Karpas-422 (cell line): ENCODE measurements around the gene GPC5. TPM values are rescaled to one million over a fixed set of nuclear protein-coding genes. Genes with fewer than 3 reads are reported as not detected.

Experiments
- DNase-seq: peaks from one replicate; pipeline ENCODE4 v3.0.0-alpha.2; 2015
- H2AFZ ChIP-seq: fragments of 200-600 bp; sonication (generic); 2 replicates; pipeline ENCODE4 v1.6.1; 2014; ENCODE audit warnings: antibody characterized with exemption, low read length, mixed read lengths
- H3K27ac ChIP-seq: fragments of 200-600 bp; sonication (generic); 2 replicates; pipeline ENCODE4 v1.5.1; 2014; ENCODE audit warnings: mild to moderate bottlenecking, low read length, moderate library complexity
- H3K27me3 ChIP-seq: fragments of 200-600 bp; sonication (generic); 2 replicates; pipeline ENCODE4 v1.6.1; 2014; ENCODE audit warnings: low read length, mixed read lengths
- H3K36me3 ChIP-seq: fragments of 200-600 bp; sonication (generic); 2 replicates; pipeline ENCODE4 v1.6.1; 2014; ENCODE audit warnings: low read length, mixed read lengths; ENCODE audit not compliant: insufficient read depth
- H3K4me1 ChIP-seq: fragments of 200-600 bp; sonication (generic); 2 replicates; pipeline ENCODE4 v1.6.1; 2014; ENCODE audit warnings: mild to moderate bottlenecking, low read length, mixed read lengths
- H3K4me2 ChIP-seq: fragments of 200-600 bp; sonication (generic); 2 replicates; pipeline ENCODE4 v1.6.1; 2014; ENCODE audit warnings: low read length, low read depth, mild to moderate bottlenecking; ENCODE audit not compliant: poor library complexity, severe bottlenecking
- H3K4me3 ChIP-seq: fragments of 200-600 bp; sonication (generic); 2 replicates; pipeline ENCODE4 v1.5.1; 2014; ENCODE audit warnings: mild to moderate bottlenecking, antibody characterized with exemption, low read length, mixed read lengths
- H3K79me2 ChIP-seq: fragments of 200-600 bp; sonication (generic); 2 replicates; pipeline ENCODE4 v1.6.1; 2014; ENCODE audit warnings: mild to moderate bottlenecking, low read length, mixed read lengths
- H3K9ac ChIP-seq: fragments of 200-600 bp; sonication (generic); 2 replicates; pipeline ENCODE4 v1.6.0; 2014; ENCODE audit warnings: low read length
- H3K9me2 ChIP-seq: fragments of 200-600 bp; sonication (generic), shearing (Covaris generic); replicated peaks from 2 replicates; pipeline ENCODE4 v1.6.0; 2014; ENCODE audit warnings: mild to moderate bottlenecking, low read length, moderate library complexity; ENCODE audit not compliant: insufficient read depth
- H3K9me3 ChIP-seq: fragments of 300-700, 200-600 bp; sonication (generic); 2 replicates; pipeline ENCODE4 v1.6.1; 2014; ENCODE audit warnings: low read length, mixed read lengths
- H4K20me1 ChIP-seq: fragments of 200-600 bp; sonication (generic); 2 replicates; pipeline ENCODE4 v1.6.1; 2014; ENCODE audit warnings: mild to moderate bottlenecking, antibody characterized with exemption, low read length, low read depth; ENCODE audit not compliant: insufficient read depth
- total RNA-seq: library from RNA; depleted of rRNA; stranded (reverse); fragments of >200 nt; shearing (Covaris generic); gene quantifications from 2 replicates; pipeline ENCODE4 v1.2.3, GENCODE V29; 2014; ENCODE audit warnings: low replicate concordance

Gene GPC5
- total RNA-seq, 1 experiment from 2014 or later = not detected

GRCh38 chr13:92384410-92384809 lies 986.0 kb downstream of the GPC5 start:
- Histone ChIP-seq H4K20me1 (no peaks in the 10 kb centered on the region), H3K79me2 (no peaks in the 10 kb centered on the region), H3K9me3 (peaks cover 24% of the 10 kb centered on the region), H3K27me3 (no peaks in the 10 kb centered on the region), H3K4me2 (no peak overlapping the region), H3K27ac (no peak overlapping the region), H3K36me3 (no peaks in the 10 kb centered on the region), H3K9me2 (no peaks in the 10 kb centered on the region), H2AFZ (no peak overlapping the region), H3K4me3 (no peak overlapping the region), H3K4me1 (no peaks in the 10 kb centered on the region), H3K9ac (no peak overlapping the region)
- DNase-seq = no peak

- no peaks in the 10 kb centered on the region for H3K79me2 ChIP-seq
- H2AFZ ChIP-seq = no peak overlapping the region
- DNase-seq = no peak
- H3K36me3 ChIP-seq = no peaks in the 10 kb centered on the region
- H3K9me2 ChIP-seq = no peaks in the 10 kb centered on the region
- no peak overlapping the region for H3K4me2 ChIP-seq
- H3K9me3 ChIP-seq = peaks cover 15% of the 10 kb centered on the region
- H3K4me3 ChIP-seq = no peak overlapping the region
- H3K27me3 ChIP-seq = no peaks in the 10 kb centered on the region
- H3K4me1 ChIP-seq = no peaks in the 10 kb centered on the region
- H3K9ac ChIP-seq = no peak overlapping the region
- H3K27ac ChIP-seq = no peak overlapping the region
- H4K20me1 ChIP-seq = no peaks in the 10 kb centered on the region
Observed at GRCh38 chr13:92387245-92387644, 988.8 kb downstream of the GPC5 start.

DNA sequence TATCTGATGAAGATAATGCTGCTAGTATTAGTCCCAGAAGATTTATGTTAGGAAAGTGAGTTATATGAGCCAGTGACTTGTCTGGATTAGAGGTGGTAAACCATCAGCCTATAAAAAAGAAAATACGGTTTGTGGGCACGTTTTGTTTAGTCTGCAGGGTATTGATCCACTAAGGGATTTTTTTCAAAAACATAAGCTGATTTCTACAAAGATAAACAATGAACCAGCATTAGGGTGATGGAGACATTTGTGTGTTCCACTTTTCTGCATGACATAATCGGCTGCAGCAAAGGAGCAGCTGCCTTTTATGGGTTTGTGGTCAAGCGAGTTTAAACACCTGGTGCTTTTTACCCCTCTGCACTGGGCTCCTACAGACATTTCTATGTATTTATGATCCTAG lies 991.8 kb downstream of the GPC5 start:
- H3K9me2 ChIP-seq = no peaks in the 10 kb centered on the region
- H3K79me2 ChIP-seq = no peaks in the 10 kb centered on the region
- H3K4me3 ChIP-seq = no peak overlapping the region
- no peaks in the 10 kb centered on the region for H3K36me3 ChIP-seq
- H3K9me3 ChIP-seq = peaks cover 11% of the 10 kb centered on the region
- H2AFZ ChIP-seq = no peak overlapping the region
- H3K9ac ChIP-seq = no peak overlapping the region
- no peak overlapping the region for H3K27ac ChIP-seq
- no peaks in the 10 kb centered on the region for H3K27me3 ChIP-seq
- H4K20me1 ChIP-seq = no peaks in the 10 kb centered on the region
- DNase-seq = no peak
- no peaks in the 10 kb centered on the region for H3K4me1 ChIP-seq
- no peak overlapping the region for H3K4me2 ChIP-seq

DNA sequence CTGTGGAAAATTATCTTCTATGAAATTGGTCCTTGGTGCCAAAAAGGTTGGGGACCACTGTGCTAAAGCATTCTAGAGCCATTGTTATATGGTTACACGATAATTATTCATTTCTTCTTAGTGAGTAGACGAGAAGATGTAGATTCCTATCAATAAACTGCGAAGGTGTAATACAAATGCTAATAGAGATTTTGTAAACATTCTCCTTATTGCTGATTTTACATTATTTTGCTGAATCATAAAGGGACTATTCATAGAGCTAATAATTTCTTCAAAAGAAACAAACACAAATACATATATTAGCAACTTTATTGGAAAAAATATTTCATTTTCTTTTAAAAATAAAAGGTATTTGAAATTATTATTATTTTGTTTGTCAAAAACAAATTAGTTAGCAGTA lies 1005.2 kb downstream of the GPC5 start:
- no peaks in the 10 kb centered on the region for H3K27me3 ChIP-seq
- H3K4me3 ChIP-seq = no peak overlapping the region
- no peaks in the 10 kb centered on the region for H3K9me2 ChIP-seq
- H3K79me2 ChIP-seq = no peaks in the 10 kb centered on the region
- H4K20me1 ChIP-seq = no peaks in the 10 kb centered on the region
- no peak overlapping the region for H3K9ac ChIP-seq
- H3K36me3 ChIP-seq = no peaks in the 10 kb centered on the region
- no peak overlapping the region for H3K4me2 ChIP-seq
- no peak overlapping the region for H3K27ac ChIP-seq
- H3K4me1 ChIP-seq = no peaks in the 10 kb centered on the region
- H2AFZ ChIP-seq = no peak overlapping the region
- DNase-seq = no peak
- peaks cover 7% of the 10 kb centered on the region; the same call in 1 of the 2 replicates for H3K9me3 ChIP-seq

- no peaks in the 10 kb centered on the region for H3K27me3 ChIP-seq
- H3K9ac ChIP-seq = no peak overlapping the region
- H4K20me1 ChIP-seq = no peaks in the 10 kb centered on the region
Observed at GRCh38 chr13:92407858-92408257, 1009.4 kb downstream of the GPC5 start.

GRCh38 chr13:92412481-92412880 lies 1014.1 kb downstream of the GPC5 start:
- H3K9me2 ChIP-seq = no peaks in the 10 kb centered on the region
- no peak overlapping the region for H3K27ac ChIP-seq
- no peak overlapping the region for H3K9ac ChIP-seq
- peaks cover 32% of the 10 kb centered on the region for H3K9me3 ChIP-seq
- H3K36me3 ChIP-seq = no peaks in the 10 kb centered on the region
- no peak for DNase-seq
- H3K4me2 ChIP-seq = no peak overlapping the region
- H3K27me3 ChIP-seq = no peaks in the 10 kb centered on the region
- H2AFZ ChIP-seq = no peak overlapping the region
- H3K79me2 ChIP-seq = no peaks in the 10 kb centered on the region
- no peaks in the 10 kb centered on the region for H3K4me1 ChIP-seq
- H3K4me3 ChIP-seq = no peak overlapping the region
- H4K20me1 ChIP-seq = no peaks in the 10 kb centered on the region

More at GRCh38 chr13:92407858-92408257, 1009.4 kb downstream of the GPC5 start:
- Histone ChIP-seq H3K4me1 (no peaks in the 10 kb centered on the region), H3K4me3 (no peak overlapping the region), H3K27ac (no peak overlapping the region), H2AFZ (no peak overlapping the region), H3K36me3 (no peaks in the 10 kb centered on the region), H3K79me2 (no peaks in the 10 kb centered on the region), H3K9me3 (peaks cover 16% of the 10 kb centered on the region), H3K9me2 (no peaks in the 10 kb centered on the region), H3K4me2 (no peak overlapping the region)
- no peak for DNase-seq

- H4K20me1 ChIP-seq = no peaks in the 10 kb centered on the region
- no peaks in the 10 kb centered on the region for H3K27me3 ChIP-seq
- no peak overlapping the region for H3K4me2 ChIP-seq
- H3K27ac ChIP-seq = no peak overlapping the region
- H3K9me3 ChIP-seq = peaks cover 32% of the 10 kb centered on the region
- H3K36me3 ChIP-seq = no peaks in the 10 kb centered on the region
- H3K4me1 ChIP-seq = no peaks in the 10 kb centered on the region
- no peak overlapping the region for H2AFZ ChIP-seq
- DNase-seq = no peak
- no peak overlapping the region for H3K4me3 ChIP-seq
- no peaks in the 10 kb centered on the region for H3K9me2 ChIP-seq
- H3K9ac ChIP-seq = no peak overlapping the region
- no peaks in the 10 kb centered on the region for H3K79me2 ChIP-seq
Observed at GRCh38 chr13:92412996-92413395, 1014.6 kb downstream of the GPC5 start.

DNA sequence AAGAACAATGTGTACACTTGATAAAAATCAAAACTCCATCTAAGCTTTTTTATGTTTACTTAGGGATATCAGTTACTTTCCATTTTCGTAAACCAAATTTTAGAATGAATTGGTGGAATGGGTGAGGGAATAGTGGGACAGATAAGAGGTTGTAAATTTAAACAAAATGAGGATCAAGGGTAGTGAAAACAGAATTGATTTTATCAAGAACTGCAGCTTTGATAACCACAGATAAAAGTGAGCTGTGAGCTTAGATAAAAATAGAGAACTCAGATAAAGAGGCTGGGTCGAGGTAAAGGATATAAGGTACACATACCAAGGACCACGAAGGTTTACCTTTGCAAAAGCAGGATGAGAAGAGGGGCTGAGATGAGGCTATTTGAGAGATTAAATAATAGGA lies 1015.0 kb downstream of the GPC5 start:
- Histone ChIP-seq H3K27me3 (no peaks in the 10 kb centered on the region), H3K9me2 (no peaks in the 10 kb centered on the region), H3K9me3 (peaks cover 32% of the 10 kb centered on the region), H3K27ac (no peak overlapping the region), H3K4me1 (no peaks in the 10 kb centered on the region), H3K4me2 (no peak overlapping the region), H3K36me3 (no peaks in the 10 kb centered on the region), H3K9ac (no peak overlapping the region), H2AFZ (no peak overlapping the region), H3K79me2 (no peaks in the 10 kb centered on the region), H4K20me1 (no peaks in the 10 kb centered on the region), H3K4me3 (no peak overlapping the region)
- no peak for DNase-seq

- H3K4me1 ChIP-seq = no peaks in the 10 kb centered on the region
- no peaks in the 10 kb centered on the region for H3K36me3 ChIP-seq
- no peak overlapping the region for H3K4me3 ChIP-seq
- no peaks in the 10 kb centered on the region for H3K27me3 ChIP-seq
- peaks cover 26% of the 10 kb centered on the region for H3K9me3 ChIP-seq
- no peak overlapping the region for H3K9ac ChIP-seq
- DNase-seq = no peak
- no peaks in the 10 kb centered on the region for H3K9me2 ChIP-seq
- no peaks in the 10 kb centered on the region for H4K20me1 ChIP-seq
- no peaks in the 10 kb centered on the region for H3K79me2 ChIP-seq
- H3K27ac ChIP-seq = no peak overlapping the region
- no peak overlapping the region for H2AFZ ChIP-seq
- no peak overlapping the region for H3K4me2 ChIP-seq
Observed at GRCh38 chr13:92414851-92415250, 1016.4 kb downstream of the GPC5 start.
